Measurements from ENCODE around the gene LAMA3.

Gene LAMA3

DNA sequence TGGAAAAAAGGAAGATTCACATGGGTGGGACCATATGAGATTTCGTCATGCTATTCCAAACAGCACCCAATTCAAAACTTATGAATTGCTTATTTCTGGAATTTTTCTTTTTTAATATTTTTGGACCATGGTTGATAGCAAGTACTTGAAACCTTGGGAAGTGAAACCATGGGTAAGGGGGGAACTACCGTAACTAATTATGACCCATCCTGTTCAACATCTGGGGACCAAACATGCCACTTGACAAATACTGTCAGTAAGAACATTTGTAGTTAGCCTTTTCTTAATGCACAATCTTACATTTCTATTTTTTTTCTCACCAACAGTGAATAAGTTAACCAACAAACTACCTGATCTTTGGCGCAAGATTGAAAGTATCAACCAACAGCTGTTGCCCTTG lies 219.6 kb downstream of the LAMA3 start:
- H3K27ac ChIP-seq, result no peak overlapping the region
- no peak for TF ChIP-seq ZFX (IDR thresholded peaks at IDR 0.05)
- TF ChIP-seq, protein P1, sequence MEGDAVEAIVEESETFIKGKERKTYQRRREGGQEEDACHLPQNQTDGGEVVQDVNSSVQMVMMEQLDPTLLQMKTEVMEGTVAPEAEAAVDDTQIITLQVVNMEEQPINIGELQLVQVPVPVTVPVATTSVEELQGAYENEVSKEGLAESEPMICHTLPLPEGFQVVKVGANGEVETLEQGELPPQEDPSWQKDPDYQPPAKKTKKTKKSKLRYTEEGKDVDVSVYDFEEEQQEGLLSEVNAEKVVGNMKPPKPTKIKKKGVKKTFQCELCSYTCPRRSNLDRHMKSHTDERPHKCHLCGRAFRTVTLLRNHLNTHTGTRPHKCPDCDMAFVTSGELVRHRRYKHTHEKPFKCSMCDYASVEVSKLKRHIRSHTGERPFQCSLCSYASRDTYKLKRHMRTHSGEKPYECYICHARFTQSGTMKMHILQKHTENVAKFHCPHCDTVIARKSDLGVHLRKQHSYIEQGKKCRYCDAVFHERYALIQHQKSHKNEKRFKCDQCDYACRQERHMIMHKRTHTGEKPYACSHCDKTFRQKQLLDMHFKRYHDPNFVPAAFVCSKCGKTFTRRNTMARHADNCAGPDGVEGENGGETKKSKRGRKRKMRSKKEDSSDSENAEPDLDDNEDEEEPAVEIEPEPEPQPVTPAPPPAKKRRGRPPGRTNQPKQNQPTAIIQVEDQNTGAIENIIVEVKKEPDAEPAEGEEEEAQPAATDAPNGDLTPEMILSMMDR (conservative IDR thresholded peaks at IDR 0.05), result no peak

DNA sequence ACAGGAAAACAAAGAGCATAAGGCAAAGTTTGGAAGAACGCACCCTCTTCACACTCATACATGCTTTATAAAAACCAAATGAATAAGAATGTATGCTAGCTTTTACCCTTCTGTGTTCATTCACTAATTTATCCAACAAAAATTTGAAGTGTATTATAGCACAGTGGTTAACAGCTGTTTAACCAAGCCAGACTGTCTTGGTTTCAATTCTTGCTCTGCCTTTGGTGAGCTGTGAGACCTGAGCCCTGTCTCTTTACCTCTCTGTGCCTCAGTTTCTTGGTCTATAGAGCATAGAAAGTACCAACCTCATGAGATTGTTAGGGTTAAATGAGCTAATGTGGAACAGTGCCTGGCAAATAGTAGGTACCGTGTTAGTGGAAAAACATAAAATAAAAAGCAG lies 220.8 kb downstream of the LAMA3 start:
- no peak for TF ChIP-seq ZFX (IDR thresholded peaks at IDR 0.05)
- TF ChIP-seq, protein P1 (conservative IDR thresholded peaks at IDR 0.05), result no peak
- H3K27ac ChIP-seq, result no peak overlapping the region

DNA sequence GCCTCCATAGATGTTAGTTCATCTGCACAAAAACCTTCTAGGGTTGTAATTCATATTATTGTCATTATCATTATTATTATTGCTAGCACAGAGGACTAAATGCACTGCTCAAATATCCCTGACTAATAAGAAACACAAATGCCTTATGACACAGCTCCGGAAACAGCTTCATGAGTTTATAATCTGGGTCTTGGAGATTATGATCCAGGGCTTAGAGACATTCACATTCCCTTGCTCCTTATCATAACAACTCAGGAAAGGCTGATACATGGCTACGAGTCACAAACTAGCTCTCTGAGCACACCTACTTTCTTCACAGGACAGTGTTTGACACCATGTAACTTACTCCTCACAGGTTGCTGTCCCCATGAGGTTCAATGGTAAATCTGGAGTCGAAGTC lies 223.1 kb downstream of the LAMA3 start:
- H3K27ac ChIP-seq, result no peak overlapping the region

DNA sequence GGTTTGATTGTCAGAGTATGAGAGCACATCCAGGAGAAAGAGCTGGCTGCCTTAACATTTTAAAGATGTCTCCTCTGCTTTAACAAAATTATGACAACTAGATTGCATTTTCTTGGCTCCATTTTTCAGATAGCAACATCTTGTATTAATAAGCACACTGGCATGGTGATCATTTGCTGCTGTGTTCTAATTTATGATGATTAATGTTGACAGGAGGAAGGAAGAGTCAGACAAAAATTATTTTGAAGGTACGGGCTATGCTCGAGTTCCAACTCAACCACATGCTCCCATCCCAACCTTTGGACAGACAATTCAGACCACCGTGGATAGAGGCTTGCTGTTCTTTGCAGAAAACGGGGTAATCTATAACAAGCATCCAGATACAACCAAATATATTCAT lies 227.1 kb downstream of the LAMA3 start:
- no peak overlapping the region for H3K27ac ChIP-seq
- no peak for TF ChIP-seq ZFX (IDR thresholded peaks at IDR 0.05)
- TF ChIP-seq, protein P1 (conservative IDR thresholded peaks at IDR 0.05), result no peak

More for the DNA sequence above, 223.1 kb downstream of the LAMA3 start:
- TF ChIP-seq, protein P1 (conservative IDR thresholded peaks at IDR 0.05), result no peak
- TF ChIP-seq ZFX (IDR thresholded peaks at IDR 0.05), result no peak

DNA sequence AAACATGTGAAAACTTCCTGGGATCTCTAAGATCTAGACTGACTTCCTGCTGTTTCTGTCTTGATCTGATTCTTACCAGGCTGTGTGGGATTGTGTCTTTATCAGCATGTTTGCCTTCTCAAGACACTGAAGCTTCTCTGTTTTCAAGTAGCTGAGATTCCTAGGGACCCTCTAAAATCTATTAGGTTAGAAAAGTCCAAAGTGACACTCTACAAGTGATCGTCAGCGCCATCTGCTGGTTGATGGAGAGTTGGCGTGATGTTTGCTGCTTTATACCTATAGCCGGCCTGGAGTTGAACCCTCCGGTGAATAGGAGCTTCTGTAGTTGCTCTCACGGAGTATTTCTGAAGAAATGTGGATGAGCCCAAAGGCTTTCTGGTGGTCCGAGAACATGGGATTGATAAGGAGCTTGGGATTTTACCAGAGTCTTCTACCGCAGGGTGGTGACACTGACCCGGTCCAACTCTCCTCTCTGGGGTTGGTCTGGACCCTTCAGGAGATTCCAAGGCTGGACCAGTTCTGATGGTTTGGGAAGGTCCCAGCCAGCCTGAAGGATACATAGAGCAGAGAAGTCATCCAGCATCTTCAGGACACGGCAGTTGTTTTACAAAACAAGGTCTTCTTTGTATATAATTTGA lies 229.3 kb downstream of the LAMA3 start:
- H3K27ac ChIP-seq, result no peak overlapping the region
- TF ChIP-seq, protein P1 (conservative IDR thresholded peaks at IDR 0.05), result peak; percentile 93
- TF ChIP-seq ZFX (IDR thresholded peaks at IDR 0.05), result no peak

DNA sequence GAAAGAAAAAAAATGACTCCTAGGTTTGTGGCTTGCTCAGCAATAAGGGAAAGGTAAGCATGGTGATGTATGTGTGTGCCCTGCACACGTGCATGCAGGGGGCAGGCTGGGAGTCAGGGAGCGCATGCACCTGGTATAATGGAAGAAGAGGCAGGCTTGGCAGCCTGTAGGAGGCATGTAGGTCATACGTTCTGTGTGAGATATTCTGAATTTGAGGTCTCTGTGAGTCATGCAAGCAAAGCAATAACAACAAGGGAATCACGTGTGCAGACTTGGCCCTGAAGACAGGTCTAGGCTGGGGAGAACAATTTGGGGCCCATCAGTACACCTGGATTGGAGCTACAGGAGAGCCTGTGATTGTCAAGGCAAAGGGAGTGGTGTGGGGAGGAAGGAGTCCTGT lies 230.8 kb downstream of the LAMA3 start:
- H3K27ac ChIP-seq, result no peak overlapping the region
- TF ChIP-seq ZFX (IDR thresholded peaks at IDR 0.05), result no peak
- TF ChIP-seq, protein P1 (conservative IDR thresholded peaks at IDR 0.05), result no peak

DNA sequence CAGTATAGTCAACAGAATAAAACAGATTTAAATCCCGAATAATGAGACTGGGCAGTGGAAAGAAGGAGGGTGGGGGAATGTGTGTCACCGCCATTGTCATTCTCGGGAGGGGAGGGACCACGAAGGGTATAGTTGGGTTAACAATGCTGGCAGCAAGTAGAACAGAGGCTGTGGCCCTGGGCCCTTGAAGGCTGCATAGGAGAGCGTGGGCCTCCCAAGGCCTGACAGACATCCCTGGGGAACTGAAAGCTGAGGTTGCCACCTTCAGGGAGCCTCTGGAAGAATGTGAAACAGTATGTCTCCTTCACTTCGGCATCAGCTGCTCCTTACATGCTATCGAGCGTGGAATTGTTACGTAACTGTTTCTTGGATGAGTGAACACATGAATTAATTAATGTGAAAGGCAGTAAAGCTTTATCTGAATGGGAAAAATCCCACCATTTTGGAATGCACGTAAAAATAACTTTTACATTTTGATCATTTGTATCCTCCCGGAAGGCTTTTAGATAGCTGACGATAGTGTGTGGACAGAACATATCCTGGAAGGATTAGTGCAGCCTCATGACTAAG lies 232.5 kb downstream of the LAMA3 start:
- H3K27ac ChIP-seq, result no peak overlapping the region
- TF ChIP-seq, protein P1 (conservative IDR thresholded peaks at IDR 0.05), result no peak
- no peak for TF ChIP-seq ZFX (IDR thresholded peaks at IDR 0.05)

All from C4-2B (cell line).